OCI-LY1 (cell line): ENCODE data around the gene LCNL1.

Experiments
- CTCF ChIP-seq: fragments of 200-600 bp; sonication (generic), shearing (Covaris generic); IDR thresholded peaks from 2 replicates; pipeline ENCODE4 v1.5.1; 2017; ENCODE audit warnings: mild to moderate bottlenecking, antibody characterized with exemption, low read length, moderate library complexity, mixed read lengths
- EZH2 ChIP-seq: fragments of 200-600 bp; sonication (generic), shearing (Covaris generic); IDR thresholded peaks from 2 replicates; pipeline ENCODE4 v1.8.0; 2017; ENCODE audit warnings: borderline replicate concordance, mixed run types, mild to moderate bottlenecking, antibody characterized with exemption, low read length, moderate library complexity, mixed read lengths

- TF ChIP-seq CTCF (no peak), EZH2 (no peak)
Observed at GRCh38 chr9:136973618-136974617, 8.9 kb upstream of the LCNL1 start.
